ENCODE results near the gene PYROXD2. TPM values are rescaled to one million over a fixed set of nuclear protein-coding genes. Genes with fewer than 3 reads are reported as not detected.
A peak's percentile ranks its signal among the peaks of the same experiment; 100 is the strongest.

Gene PYROXD2
- total RNA-seq, 1 donor from 2014 or later, result 5.0 TPM

- H3K27ac Mint-ChIP-seq (ENCODE audit: unreplicated experiment), result no peak overlapping the region
- no peaks in the 10 kb centered on the region for H3K4me1 Mint-ChIP-seq
- H3K9me3 Mint-ChIP-seq, result peaks cover 3% of the 10 kb centered on the region
- H3K4me3 Mint-ChIP-seq, result no peak overlapping the region
- H3K36me3 Mint-ChIP-seq (ENCODE audit: low read depth), result peaks cover 20% of the 10 kb centered on the region
- no peak for TF ChIP-seq CTCF (conservative IDR thresholded peaks at IDR 0.05)
- no peaks in the 10 kb centered on the region for H3K27me3 Mint-ChIP-seq (ENCODE audit: low read depth)
- DNase-seq (ENCODE audit: low read depth, low spot score), result no peak
Observed at GRCh38 chr10:98427011-98427515, 12.1 kb upstream of the PYROXD2 start.

- peak; percentile 65 for TF ChIP-seq CTCF (conservative IDR thresholded peaks at IDR 0.05)
- DNase-seq (ENCODE audit: low read depth, low spot score), result peak; percentile 37
- Mint-ChIP-seq H3K4me1 (no peaks in the 10 kb centered on the region), H3K9me3 (no peaks in the 10 kb centered on the region), H3K27ac (ENCODE audit: unreplicated experiment) (no peak overlapping the region), H3K36me3 (ENCODE audit: low read depth) (peaks cover 9% of the 10 kb centered on the region), H3K27me3 (ENCODE audit: low read depth) (no peaks in the 10 kb centered on the region), H3K4me3 (no peak overlapping the region)
Observed at GRCh38 chr10:98425511-98426352, 10.8 kb upstream of the PYROXD2 start.

DNA sequence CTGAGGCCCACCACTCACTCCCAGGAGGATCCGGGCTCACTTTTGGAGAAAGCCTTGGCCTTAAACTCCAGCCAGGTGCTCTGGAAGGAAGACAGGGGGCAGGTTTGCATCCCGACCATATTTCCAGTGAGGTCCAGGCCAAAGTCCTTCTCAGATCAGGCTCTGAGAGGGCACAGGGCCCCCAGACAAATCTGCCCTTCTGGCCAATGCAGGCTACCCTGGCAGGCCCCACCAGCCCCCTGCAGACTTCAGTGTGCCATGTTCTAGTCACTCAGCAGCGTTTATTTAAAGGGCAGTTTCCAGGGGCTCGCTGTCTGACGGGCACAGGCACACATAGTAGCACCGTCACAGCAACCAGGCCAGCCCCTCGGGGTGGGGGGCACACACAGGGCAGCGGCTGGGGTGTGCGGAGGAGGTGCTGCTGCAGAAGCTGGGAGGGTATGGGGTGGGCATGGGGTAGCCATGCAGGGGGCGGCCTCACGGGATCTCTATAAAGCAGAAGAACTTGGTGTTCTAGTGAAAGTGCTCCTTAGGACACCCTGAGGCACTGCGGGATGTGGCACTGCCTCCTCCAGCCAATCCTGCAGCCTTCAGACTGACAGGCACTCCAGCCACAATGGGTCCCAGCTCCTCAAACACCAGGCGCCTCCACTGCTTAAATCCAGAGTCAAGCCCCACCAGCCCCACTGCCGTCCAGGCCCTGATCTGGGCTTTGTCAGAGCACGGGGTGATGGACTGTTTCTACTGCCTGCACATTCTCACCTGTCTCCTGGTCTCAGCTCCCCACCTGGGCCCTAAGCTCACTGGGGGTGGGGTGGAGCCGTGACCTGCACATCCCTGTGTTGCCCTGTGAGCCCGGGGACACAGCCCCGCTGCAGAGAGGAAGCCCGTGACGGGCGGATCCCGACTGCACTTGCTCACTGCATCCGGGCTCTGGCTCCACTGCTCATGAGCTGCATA lies 9.6 kb upstream of the PYROXD2 start:
- no peak overlapping the region for H3K4me3 Mint-ChIP-seq
- H3K27me3 Mint-ChIP-seq (ENCODE audit: low read depth), result no peaks in the 10 kb centered on the region
- H3K36me3 Mint-ChIP-seq (ENCODE audit: low read depth), result peaks cover 3% of the 10 kb centered on the region
- H3K4me1 Mint-ChIP-seq, result no peaks in the 10 kb centered on the region
- H3K9me3 Mint-ChIP-seq, result no peaks in the 10 kb centered on the region
- no peak for TF ChIP-seq CTCF (conservative IDR thresholded peaks at IDR 0.05)
- no peak overlapping the region for H3K27ac Mint-ChIP-seq (ENCODE audit: unreplicated experiment)
- DNase-seq (ENCODE audit: low read depth, low spot score), result no peak

GRCh38 chr10:98423691-98424120 lies 8.7 kb upstream of the PYROXD2 start:
- peaks cover 3% of the 10 kb centered on the region for H3K36me3 Mint-ChIP-seq (ENCODE audit: low read depth)
- TF ChIP-seq CTCF (conservative IDR thresholded peaks at IDR 0.05), result peak; percentile 53
- H3K4me1 Mint-ChIP-seq, result no peaks in the 10 kb centered on the region
- H3K9me3 Mint-ChIP-seq, result no peaks in the 10 kb centered on the region
- H3K27ac Mint-ChIP-seq (ENCODE audit: unreplicated experiment), result no peak overlapping the region
- no peak overlapping the region for H3K4me3 Mint-ChIP-seq
- no peaks in the 10 kb centered on the region for H3K27me3 Mint-ChIP-seq (ENCODE audit: low read depth)
- no peak for DNase-seq (ENCODE audit: low read depth, low spot score)

GRCh38 chr10:98422182-98422581 lies 7.2 kb upstream of the PYROXD2 start:
- Mint-ChIP-seq H3K9me3 (no peaks in the 10 kb centered on the region), H3K36me3 (ENCODE audit: low read depth) (no peaks in the 10 kb centered on the region), H3K27me3 (ENCODE audit: low read depth) (no peaks in the 10 kb centered on the region), H3K4me1 (no peaks in the 10 kb centered on the region), H3K27ac (ENCODE audit: unreplicated experiment) (no peak overlapping the region), H3K4me3 (no peak overlapping the region)
- no peak for DNase-seq (ENCODE audit: low read depth, low spot score)
- no peak for TF ChIP-seq CTCF (conservative IDR thresholded peaks at IDR 0.05)

Measured in neural crest cell (in vitro differentiated cells).